Lower leg skin (tissue), 3 donors: ENCODE measurements around the gene KRTAP1-1.

Experiments used
- POLR2A ChIP-seq, 2 donors: fragments of 450-650 bp; IDR thresholded peaks; one replicate each; pipeline ENCODE4 v1.6.1; 2016 to 2017; ENCODE audit warnings: antibody characterized with exemption in 2 of 2, mild to moderate bottlenecking in 1 of 2, moderate library complexity in 1 of 2
- TF ChIP-seq, protein P1 (sequence below), 3 donors: fragments of 450-650 bp; IDR thresholded peaks; one replicate each; pipeline ENCODE4 v1.5.1; 2016; ENCODE audit warnings: antibody characterized with exemption in 3 of 3, mild to moderate bottlenecking in 3 of 3, moderate library complexity in 2 of 3

DNA sequence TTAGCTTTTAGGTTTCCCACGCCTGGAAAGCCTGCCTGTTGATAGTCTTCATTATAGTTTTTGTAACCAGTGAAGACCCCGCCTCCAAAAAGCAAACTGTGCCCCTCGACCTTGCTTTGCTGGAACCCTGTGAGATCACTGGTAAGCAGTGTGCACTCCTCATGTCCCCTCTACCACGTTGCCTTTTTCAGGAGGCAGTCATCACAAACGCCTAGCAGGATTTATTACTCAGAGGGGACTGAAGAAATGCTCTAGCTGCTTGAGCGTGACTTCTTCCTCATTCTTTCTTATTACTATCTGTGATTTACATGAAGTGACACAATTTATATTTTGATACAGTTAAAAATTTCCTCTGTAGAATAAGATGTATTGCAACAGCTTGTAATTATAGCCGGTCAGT lies 25.8 kb downstream of the KRTAP1-1 start:
- TF ChIP-seq, protein P1, sequence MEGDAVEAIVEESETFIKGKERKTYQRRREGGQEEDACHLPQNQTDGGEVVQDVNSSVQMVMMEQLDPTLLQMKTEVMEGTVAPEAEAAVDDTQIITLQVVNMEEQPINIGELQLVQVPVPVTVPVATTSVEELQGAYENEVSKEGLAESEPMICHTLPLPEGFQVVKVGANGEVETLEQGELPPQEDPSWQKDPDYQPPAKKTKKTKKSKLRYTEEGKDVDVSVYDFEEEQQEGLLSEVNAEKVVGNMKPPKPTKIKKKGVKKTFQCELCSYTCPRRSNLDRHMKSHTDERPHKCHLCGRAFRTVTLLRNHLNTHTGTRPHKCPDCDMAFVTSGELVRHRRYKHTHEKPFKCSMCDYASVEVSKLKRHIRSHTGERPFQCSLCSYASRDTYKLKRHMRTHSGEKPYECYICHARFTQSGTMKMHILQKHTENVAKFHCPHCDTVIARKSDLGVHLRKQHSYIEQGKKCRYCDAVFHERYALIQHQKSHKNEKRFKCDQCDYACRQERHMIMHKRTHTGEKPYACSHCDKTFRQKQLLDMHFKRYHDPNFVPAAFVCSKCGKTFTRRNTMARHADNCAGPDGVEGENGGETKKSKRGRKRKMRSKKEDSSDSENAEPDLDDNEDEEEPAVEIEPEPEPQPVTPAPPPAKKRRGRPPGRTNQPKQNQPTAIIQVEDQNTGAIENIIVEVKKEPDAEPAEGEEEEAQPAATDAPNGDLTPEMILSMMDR (IDR thresholded peaks at IDR 0.05) = no peak
- TF ChIP-seq POLR2A (IDR thresholded peaks at IDR 0.05) = no peak
